Body of pancreas (tissue), 4 donors: Measurements from ENCODE around the gene SSX2IP. TPM values are rescaled to one million over a fixed set of nuclear protein-coding genes. Genes with fewer than 3 reads are reported as not detected.

Experiments
- ATAC-seq: fragments of 150-250 bp; one replicate; pipeline ENCODE4 v1.9.1; 2016
- DNase-seq, 4 donors: peaks; one replicate each; pipeline ENCODE4 v3.0.0-alpha.2; 2019
- H3K27ac ChIP-seq, 4 donors: fragments of 200-600 bp; sonication (generic); 1 replicate in 3 of 4; 2 replicates in 1 of 4; pipeline versions ENCODE4 v1.5.1 to v1.6.1; 2016 to 2019; ENCODE audit warnings: mild to moderate bottlenecking in 1 of 4, mixed read lengths in 1 of 4, moderate library complexity in 1 of 4
- H3K27me3 ChIP-seq, 2 donors: fragments of 200-600 bp; sonication (generic); one replicate each; pipeline ENCODE4 v1.6.0; 2016; ENCODE audit warnings: mild to moderate bottlenecking in 1 of 2
- H3K36me3 ChIP-seq, 2 donors: fragments of 200-600 bp; sonication (generic); replicated peaks in 1 of 2; 2 replicates each; pipeline ENCODE4 v1.5.1; 2016; ENCODE audit warnings: low read depth in 2 of 2; ENCODE audit not compliant: insufficient read depth in 1 of 2
- H3K4me1 ChIP-seq: fragments of 200-600 bp; sonication (generic); one replicate; pipeline ENCODE4 v1.6.0; 2016
- H3K4me3 ChIP-seq, 2 donors: fragments of 200-600 bp; sonication (generic); 1 replicate in 1 of 2; 2 replicates in 1 of 2; pipeline ENCODE4 v1.5.1; 2016 to 2019
- H3K9me3 ChIP-seq, 3 donors: fragments of 200-600 bp; sonication (generic); 1 replicate in 2 of 3; 2 replicates in 1 of 3; pipeline ENCODE4 v1.5.1; 2016
- POLR2A ChIP-seq, 3 donors: fragments of 450-650 bp; IDR thresholded peaks; one replicate each; pipeline ENCODE4 v1.6.1; 2016; ENCODE audit warnings: antibody characterized with exemption in 3 of 3, mild to moderate bottlenecking in 2 of 3
- WGBS, 2 donors: methylation state at CpG; one replicate each; pipeline ENCODE4 v1.1.5; 2017; 5-methylcytosine and 5-hydroxymethylcytosine counted together
- intact Hi-C: fragments of 100-400 bp; cut with DNase I; formaldehyde crosslinking; loops from one replicate; pipeline ENCODE4 v1.15.1; 2023
- total RNA-seq, 2 donors: library from RNA; depleted of rRNA; stranded (reverse); fragments of >200 nt; gene quantifications; one replicate each; pipeline ENCODE4 v1.1.0, GENCODE V29; 2016
- TF ChIP-seq, protein P1 (sequence below), 7 experiments: fragments of 450-650 bp in 4 of 7; fragments of 200-600 bp in 3 of 7; sonication (generic) in 3 of 7; IDR thresholded peaks; one replicate each; pipeline ENCODE4 v1.5.1; 2016 to 2019; ENCODE audit warnings: antibody characterized with exemption in 7 of 7

The SSX2IP gene
- total RNA-seq, 2 donors from 2014 or later, result 4.6 to 6.0 TPM

DNA sequence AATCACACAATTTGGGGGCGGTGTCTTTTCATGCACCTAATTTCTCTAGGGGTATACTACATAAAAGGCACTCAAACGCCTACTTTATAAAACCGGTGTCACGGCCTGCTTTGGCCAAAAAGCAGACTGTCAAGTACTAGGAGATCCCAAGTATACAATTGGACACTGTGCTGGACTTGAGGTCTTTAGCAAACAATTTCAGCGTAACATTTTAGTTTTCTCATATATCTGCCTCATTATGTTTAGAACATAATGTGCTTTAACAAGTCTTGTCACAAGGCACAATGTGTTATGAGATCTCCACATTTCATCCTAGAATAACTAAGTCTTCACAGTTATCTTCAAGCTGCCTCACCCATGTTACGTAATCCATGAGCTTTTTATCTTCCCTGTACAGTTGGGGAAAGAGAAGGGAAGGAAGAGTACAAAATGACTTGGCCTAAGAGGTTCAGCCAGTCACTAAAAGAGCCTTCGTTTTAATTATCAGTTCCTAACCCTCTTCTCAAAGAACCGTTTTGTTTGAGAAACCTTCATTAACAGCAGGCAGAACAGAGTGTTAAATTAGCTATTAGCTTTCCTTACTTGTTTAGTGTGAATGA, 1.7 kb downstream of the SSX2IP start:
- H3K9me3 ChIP-seq, result no peaks in the 10 kb centered on the region
- H3K4me1 ChIP-seq, result peaks cover 6% of the 10 kb centered on the region
- no peak for DNase-seq
- H3K27ac ChIP-seq, result no peak overlapping the region
- TF ChIP-seq POLR2A (IDR thresholded peaks at IDR 0.05), result no peak
- TF ChIP-seq, protein P1, sequence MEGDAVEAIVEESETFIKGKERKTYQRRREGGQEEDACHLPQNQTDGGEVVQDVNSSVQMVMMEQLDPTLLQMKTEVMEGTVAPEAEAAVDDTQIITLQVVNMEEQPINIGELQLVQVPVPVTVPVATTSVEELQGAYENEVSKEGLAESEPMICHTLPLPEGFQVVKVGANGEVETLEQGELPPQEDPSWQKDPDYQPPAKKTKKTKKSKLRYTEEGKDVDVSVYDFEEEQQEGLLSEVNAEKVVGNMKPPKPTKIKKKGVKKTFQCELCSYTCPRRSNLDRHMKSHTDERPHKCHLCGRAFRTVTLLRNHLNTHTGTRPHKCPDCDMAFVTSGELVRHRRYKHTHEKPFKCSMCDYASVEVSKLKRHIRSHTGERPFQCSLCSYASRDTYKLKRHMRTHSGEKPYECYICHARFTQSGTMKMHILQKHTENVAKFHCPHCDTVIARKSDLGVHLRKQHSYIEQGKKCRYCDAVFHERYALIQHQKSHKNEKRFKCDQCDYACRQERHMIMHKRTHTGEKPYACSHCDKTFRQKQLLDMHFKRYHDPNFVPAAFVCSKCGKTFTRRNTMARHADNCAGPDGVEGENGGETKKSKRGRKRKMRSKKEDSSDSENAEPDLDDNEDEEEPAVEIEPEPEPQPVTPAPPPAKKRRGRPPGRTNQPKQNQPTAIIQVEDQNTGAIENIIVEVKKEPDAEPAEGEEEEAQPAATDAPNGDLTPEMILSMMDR (IDR thresholded peaks at IDR 0.05), result no peak
- WGBS, 2 donors, result 73 to 77% methylated on average over 8 of the region's 8 CpGs
- ATAC-seq, result no peak
- H3K4me3 ChIP-seq, result no peak overlapping the region
- intact Hi-C loops, result no loop called here
- H3K27me3 ChIP-seq, result no peaks in the 10 kb centered on the region
- H3K36me3 ChIP-seq, result no peaks in the 10 kb centered on the region

GRCh38 chr1:84687714-84688462, 2.4 kb downstream of the SSX2IP start:
- ATAC-seq, result no peak
- no peaks in the 10 kb centered on the region for H3K36me3 ChIP-seq
- intact Hi-C loops, result no loop called here
- H3K27ac ChIP-seq, result no peak overlapping the region
- no peak overlapping the region for H3K4me3 ChIP-seq
- DNase-seq, result no peak
- TF ChIP-seq POLR2A (IDR thresholded peaks at IDR 0.05), result no peak
- TF ChIP-seq, protein P1 (IDR thresholded peaks at IDR 0.05), result no peak
- no peaks in the 10 kb centered on the region for H3K9me3 ChIP-seq
- WGBS, 2 donors, result 82 to 86% methylated on average over 5 of the region's 5 CpGs
- peaks cover 6% of the 10 kb centered on the region for H3K4me1 ChIP-seq
- H3K27me3 ChIP-seq, result no peaks in the 10 kb centered on the region

GRCh38 chr1:84686223-84686622, 4.0 kb downstream of the SSX2IP start:
- H3K4me1 ChIP-seq, result peaks cover 6% of the 10 kb centered on the region
- H3K27me3 ChIP-seq, result no peaks in the 10 kb centered on the region
- no peaks in the 10 kb centered on the region for H3K36me3 ChIP-seq
- intact Hi-C loops, result no loop called here
- 81 to 84% methylated on average over 1 of the region's 1 CpG for WGBS, 2 donors
- TF ChIP-seq POLR2A (IDR thresholded peaks at IDR 0.05), result no peak
- TF ChIP-seq, protein P1 (IDR thresholded peaks at IDR 0.05), result no peak
- DNase-seq, result no peak
- ATAC-seq, result no peak
- no peaks in the 10 kb centered on the region for H3K9me3 ChIP-seq
- no peak overlapping the region for H3K27ac ChIP-seq
- no peak overlapping the region for H3K4me3 ChIP-seq

GRCh38 chr1:84683508-84683907, 6.8 kb downstream of the SSX2IP start:
- DNase-seq, result no peak
- 85 to 94% methylated on average over 2 of the region's 2 CpGs for WGBS, 2 donors
- intact Hi-C loops, result no loop called here
- no peaks in the 10 kb centered on the region for H3K4me1 ChIP-seq
- no peaks in the 10 kb centered on the region for H3K36me3 ChIP-seq
- no peak overlapping the region for H3K4me3 ChIP-seq
- no peaks in the 10 kb centered on the region for H3K9me3 ChIP-seq
- no peak overlapping the region for H3K27ac ChIP-seq
- TF ChIP-seq POLR2A (IDR thresholded peaks at IDR 0.05), result no peak
- TF ChIP-seq, protein P1 (IDR thresholded peaks at IDR 0.05), result no peak
- no peaks in the 10 kb centered on the region for H3K27me3 ChIP-seq
- no peak for ATAC-seq
